NOMO-1 (cell line): ENCODE data around the gene RASSF8.

Source experiments
- DNase-seq, 2 experiments: peaks; one replicate each; lab custom pipeline; 2025; ENCODE audit not compliant: unreplicated experiment in 2 of 2; lab: John Stamatoyannopoulos, UW

RASSF8 gene

DNA sequence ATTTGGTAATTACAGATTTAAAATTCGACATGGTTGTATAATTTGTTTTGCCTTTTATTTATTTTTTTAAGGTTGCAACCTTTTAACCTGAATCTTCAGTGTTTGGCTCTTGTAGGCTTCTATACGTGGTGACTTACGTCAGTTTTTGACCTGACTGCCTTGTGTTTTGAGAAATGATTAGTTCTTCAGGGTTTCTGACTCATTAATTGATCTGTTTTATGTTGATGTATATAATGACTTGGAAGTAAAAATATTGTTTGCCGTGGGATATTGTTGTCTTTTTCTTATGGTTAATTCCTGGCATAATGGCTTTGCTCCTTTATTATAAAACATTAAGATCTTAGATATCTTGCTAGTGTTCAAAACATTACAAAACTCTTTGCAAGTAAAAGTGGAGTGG lies 2.5 kb downstream of the RASSF8 start:
- DNase-seq = no peak

DNA sequence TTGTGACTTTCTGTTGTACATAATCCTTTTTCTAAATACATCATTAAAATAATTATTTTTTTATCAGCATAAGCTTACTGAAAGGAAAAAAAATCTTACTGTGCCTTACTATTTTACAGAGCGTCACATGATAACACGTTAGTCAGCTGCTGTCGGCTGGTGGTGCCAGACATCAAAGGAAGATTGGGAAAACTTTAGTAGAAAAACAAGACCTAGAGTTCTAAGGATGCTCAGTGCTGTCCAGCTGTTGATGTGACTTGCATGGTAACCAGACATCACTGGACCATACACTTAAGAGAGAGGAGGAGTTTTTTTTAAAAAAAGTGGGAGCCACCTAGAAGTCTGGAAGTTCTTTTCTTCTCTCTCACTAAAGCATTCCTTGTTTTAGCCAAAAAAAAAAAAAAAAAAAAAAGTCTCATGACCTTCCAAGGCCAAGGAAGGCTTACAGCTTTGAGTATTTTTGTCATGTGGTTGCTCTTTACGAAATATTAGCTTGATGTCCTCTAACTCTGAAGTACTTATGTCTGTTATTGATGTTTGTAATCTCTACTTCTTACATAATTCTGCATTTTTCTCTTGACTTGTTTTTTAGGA lies 4.5 kb downstream of the RASSF8 start:
- no peak for DNase-seq

DNA sequence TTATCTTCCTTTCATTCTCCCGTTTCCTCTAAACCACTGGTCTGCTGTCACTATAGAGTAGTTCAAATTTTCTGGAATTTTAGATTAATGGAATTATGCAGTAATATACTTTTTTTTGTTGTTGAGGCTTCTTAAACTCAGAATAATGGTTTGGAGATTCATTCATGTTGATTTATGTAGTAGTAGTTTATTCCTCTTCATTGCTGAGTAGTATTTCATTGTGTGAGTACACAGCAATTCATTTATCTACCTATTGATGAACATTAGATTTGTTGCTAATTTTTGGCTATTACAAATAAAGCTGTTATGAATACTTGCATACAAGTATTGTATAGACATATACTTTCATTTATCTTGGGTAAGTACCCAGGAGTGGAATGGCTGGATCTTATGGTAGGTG lies 7.2 kb downstream of the RASSF8 start:
- no peak for DNase-seq

DNA sequence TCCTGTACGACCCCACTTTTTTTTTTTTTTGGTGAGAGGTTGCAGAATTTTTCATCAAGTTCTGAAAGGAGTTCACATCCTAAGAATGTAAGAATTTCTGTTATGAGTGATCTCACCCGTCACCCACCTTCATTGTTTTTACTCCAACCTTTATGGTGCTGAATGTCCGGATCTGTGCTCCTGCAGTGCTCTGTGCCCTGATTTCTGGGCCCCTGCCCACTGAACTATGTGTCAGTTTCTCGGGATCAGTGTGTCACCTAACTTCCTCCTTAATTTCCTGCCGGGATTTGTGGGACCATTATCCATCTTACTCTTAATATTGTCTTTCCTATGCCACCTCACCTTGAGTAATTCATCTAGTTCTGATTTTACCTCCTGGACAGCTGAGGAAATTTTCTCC lies 11.6 kb downstream of the RASSF8 start:
- no peak for DNase-seq

DNA sequence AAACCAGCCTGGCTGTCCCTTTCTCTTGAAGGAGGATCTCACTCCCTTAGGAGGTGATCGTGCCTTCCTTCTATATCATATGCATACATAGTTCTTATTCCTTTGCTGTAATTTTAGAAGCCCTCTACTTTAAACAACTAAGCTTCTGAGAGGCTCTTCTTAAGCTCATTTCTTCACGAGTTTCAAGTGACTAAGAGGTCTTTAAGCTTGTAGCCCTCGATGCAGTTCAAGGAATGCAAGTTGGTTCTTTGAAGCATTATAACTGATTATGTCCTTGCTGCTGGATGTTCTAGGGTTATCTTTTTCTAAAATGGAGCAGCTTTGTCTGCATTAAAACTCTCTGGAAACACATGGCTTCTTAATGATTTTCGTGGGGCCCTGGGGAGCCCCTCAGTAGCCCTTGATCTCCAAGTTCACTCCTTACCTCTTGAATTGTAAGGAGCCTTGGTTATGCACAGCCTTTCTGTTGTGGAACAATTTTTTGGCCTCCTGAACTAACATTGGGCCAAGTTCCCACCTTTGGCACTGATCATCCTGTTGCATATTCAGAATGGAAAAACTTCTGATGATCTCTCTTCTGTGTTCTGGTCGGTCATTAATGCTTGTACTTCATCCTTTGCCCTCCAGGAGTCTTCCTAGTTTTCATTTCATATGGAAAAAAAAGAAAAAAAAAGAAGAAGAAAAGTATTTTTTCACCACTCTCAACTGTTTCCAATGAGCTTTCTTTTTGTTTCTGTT lies 12.6 kb downstream of the RASSF8 start:
- DNase-seq = no peak

DNA sequence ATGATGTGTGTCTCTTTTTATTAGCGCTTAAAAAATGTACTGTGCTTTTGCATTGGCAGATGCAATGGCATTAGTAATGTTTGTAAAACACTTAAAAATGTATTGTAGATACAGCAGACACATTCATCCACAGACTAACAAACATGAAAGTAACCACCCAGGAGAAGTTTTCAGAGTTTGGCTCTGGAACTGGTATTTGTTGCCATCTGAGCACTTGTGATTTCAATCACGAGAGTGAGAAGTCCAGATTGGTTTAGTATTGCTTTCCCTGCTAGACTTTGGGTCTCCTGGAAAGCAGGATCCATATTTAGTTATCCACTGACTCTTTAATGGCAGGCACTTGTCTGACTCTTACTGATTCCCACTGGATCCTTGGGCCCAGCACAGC lies 13.2 kb downstream of the RASSF8 start:
- no peak for DNase-seq

DNA sequence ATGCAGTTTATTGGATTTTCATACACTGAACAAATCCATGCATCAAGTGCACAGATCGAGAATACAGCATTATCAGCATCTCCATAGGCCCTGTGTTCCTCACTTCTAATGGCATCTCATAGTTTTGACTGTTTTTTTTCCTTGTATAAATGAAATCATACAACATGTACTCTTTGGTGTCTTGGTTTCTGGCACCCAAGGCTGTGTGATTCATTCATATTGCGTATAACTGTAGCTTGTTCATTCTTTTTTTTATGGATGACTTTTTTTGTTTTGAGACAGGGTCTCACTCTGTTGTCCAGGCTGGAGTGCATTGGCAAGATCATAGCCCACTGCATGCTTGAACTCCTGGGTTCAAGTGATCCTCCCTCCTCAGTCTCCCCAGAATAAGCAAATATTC lies 14.3 kb downstream of the RASSF8 start:
- DNase-seq = no peak

DNA sequence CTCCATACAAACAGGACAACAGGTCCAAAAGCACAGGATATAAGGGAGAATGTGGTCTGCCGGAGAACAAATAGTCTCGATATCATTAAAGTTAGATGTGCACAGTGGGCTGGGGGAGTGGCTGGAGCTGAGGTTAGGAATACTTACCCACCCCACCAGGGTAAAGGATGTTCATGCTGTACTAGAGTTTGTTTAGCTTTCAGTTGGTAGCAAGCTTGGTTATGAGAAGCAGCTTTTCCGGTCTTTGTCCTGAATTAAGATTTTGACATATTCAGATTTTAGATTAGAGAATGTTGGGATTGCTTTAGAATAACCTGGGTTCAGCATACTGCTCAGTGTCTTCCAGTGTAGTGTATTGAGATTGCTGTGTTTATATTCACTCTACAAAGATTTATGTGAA lies 16.7 kb downstream of the RASSF8 start:
- DNase-seq = no peak

DNA sequence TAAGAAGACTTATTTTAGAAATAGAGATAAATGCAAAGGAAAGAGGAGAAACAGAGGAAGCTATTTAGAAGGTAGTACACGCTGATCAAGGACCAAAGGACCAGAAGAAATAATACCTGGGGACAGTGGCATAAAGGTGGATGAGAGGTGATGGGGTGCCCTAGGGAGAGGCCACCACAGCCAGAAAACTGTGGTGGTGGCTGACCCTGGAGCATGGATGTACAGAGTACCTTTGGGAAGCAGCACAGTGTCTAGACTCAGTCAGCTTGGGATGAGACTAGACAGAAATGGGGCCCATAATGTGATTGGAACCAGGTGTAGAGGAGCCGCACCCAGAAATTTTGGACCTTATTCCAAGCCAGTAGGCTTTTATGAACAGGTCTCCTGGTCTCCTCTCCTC lies 17.2 kb downstream of the RASSF8 start:
- DNase-seq = no peak

DNA sequence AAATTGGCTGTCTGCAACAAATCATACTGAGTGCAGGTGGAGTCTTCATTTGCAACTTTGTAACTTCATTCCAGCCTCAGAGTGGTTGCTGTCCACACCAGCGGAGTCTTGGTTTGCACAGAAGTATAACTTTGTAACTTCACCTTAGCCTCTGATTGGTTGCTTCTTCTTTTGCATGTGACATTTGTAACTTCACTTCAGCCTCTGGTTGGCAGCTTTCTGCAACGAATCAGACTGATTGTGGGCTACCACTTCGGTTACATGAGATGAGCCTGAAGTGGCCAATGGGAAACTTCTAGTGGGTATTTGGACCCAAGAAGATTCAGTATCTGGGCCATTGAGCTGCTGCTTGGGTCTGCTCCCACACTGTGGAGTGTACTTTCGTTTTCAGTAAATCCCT lies 17.8 kb downstream of the RASSF8 start:
- no peak for DNase-seq

DNA sequence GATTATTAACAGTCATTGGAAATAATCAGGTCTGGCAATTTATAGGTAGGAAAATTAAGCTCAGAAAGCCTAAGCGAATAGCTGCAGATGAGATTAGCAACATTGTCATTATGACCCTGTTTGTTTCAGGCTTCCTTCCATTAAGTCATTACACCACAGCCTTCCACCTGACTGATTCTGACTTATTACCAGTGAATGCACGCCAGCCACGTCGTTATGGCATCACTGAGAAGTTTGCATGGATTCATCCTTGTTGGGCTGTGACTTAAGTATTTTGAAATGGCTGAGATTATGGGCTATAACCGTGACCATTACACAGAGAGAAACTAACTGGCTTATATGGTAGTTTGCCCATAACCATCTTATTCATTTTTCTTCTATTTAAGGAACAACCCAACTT lies 18.6 kb downstream of the RASSF8 start:
- DNase-seq = no peak

DNA sequence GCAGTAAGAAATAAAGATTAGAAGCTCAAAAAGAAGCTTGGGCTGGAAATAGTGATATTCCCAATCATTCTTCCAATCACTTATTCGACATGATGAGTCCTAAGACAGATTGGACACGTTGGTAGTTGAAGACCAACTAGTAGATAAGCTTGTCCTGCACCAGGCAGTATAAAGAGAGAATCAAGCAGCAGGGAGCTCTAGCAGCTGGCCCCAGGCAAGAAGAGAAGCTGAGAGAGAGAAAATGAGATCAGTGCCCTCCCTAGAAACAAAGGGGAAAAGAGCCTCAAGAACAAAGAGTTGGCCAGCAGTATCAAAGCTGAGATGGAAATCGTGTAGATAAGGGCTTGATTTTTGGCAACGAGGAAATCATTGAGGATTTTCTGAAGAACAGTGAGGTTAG lies 20.6 kb downstream of the RASSF8 start:
- DNase-seq = no peak

DNA sequence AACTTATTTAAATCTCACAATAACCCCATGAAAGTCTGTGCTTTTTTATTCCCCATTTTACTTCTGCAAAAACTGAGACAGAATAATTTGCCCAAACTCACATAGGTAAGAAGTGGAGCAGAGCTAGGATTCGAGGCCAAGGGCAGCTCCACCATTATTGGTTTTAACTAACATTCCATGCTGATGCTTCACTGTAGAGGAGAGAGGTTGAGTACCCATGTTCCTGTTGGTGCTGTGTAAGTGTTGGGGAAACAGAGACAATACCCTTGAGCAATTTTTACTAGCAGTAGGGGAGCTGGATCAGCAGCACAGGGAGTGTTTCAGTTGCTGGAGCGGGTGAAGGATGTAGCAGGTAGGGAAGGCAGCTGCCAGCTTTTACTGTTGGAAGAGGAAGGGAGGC lies 21.1 kb downstream of the RASSF8 start:
- no peak for DNase-seq

DNA sequence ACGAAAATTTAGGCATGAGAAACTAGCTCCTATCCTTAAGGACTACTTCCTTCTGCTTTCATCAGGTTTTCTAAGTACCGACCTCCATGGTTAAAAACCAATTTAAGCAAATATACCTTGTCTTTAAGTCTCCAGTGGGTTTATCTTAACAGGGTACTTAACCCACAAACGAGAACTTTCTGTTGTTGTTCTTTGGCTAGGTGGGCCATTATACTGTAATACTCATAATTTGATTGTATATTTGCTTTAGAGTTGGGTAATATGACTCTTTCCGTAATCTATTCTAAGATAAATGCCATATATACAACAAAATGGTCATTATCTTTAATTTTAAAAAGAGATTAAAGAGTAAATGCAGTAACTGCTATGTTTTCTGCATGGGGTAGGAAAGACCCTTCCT lies 21.6 kb downstream of the RASSF8 start:
- DNase-seq = no peak

DNA sequence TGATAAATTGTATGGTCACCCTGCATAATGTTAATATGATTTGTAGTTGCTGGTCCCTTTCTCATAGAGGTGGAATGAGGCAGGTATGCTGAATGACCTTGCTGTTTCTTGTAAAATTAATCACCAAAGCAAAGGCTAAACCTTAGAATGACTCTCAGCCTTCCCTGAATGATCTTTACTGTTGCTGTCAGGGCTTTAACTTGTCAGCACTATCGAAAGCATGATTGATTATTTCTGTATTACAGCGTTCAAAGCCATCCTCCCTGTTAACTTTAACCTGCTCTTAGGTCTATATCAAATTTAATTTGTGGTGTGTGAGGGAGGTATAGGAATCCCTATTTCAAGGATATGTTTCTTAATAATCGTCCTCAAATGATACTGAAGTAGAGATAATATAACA lies 23.1 kb downstream of the RASSF8 start:
- DNase-seq = no peak

DNA sequence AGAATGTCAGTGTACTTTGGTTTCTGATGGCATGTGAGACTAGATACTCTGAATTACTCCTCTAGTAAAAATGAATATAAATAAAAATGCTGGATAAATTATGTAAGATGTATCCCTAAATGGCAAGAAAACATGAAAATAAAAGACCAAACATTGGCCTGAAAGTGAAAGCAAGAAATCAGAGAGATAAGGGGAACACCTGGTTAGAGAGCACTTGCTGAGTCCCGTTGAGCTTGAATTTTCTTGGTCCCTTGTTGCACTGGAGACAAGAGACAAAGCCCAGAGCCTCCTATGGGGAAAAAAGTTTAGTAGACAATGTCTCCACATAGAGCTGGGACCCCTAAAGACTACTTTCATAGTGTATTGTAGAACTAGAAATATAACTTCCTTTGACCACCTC lies 23.9 kb downstream of the RASSF8 start:
- DNase-seq = no peak

DNA sequence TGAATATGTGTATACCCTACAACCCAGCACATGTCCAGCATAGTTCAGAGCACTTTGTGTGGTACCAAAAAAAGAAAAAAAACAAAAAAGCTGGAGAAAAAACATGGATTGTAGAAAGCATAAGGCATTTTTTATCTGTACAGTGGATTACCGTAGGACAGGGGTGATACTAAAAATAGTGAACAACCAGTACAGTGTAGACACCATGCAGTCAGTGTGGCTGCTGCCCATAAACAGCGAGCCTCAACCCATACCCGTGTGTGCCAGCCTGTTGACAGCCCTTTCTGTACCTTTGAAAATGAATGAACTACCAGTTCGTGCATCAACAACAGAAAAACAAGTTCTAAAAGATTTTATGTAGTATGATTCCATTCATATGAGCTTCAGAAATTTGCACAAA lies 25.1 kb downstream of the RASSF8 start:
- DNase-seq = no peak

DNA sequence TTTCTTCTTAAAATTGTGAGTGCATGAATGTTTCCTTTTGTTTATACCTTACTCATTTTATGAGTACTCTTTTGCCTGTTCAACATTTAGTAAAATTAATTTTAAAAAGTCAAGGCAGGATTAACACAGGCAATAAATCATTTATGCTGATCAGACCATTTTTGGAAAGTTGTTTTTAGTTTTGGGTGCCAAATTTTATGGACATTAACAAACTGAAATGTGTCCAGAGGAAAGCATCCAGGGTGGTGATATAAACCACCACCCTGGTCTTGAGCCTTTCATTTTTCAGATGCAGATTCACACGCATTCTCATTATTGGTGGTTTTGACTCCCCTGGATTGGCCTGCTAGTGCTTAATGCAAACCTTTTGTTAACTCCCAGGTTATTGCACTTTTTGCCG lies 26.3 kb downstream of the RASSF8 start:
- DNase-seq = no peak

DNA sequence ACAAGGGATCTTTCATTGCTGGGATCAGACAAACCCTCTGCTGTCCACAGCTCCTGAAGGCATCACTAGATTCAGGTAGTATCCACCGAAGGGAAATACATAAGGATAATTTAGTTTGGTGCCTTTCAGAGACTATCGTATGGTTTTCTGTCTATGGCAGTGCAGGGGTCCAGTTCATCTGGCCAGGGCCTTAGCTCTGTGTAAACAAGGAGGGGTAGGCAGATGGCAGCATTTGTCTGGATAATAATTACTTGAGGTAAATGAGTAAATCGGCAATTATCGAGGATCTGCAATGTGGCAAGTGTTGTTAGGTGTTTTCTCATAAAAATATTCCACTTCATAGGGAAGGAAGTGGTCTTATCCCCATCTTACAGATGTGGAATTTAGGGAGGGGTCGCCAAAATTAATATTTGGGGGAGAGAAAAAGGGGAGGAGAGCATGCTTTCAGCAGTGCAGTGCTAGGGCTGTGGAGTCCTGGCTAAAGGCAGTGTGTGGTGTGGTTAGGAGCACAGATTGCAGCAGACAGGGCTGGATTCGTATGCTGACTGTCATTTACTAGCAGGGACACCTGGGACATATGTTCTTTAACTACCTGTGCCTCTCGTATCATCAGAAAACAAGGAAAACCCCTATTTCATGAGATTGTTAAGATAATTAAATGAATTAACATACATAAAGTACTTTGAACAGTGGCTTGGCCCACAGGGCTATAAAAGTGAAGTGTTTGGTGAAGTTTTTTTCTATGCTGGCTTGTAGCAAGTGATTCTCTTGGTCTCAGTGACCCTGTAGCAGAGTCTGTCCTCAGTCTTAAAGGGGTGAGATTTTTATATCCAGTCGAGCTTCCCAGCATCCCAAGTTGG lies 27.1 kb downstream of the RASSF8 start:
- no peak for DNase-seq

DNA sequence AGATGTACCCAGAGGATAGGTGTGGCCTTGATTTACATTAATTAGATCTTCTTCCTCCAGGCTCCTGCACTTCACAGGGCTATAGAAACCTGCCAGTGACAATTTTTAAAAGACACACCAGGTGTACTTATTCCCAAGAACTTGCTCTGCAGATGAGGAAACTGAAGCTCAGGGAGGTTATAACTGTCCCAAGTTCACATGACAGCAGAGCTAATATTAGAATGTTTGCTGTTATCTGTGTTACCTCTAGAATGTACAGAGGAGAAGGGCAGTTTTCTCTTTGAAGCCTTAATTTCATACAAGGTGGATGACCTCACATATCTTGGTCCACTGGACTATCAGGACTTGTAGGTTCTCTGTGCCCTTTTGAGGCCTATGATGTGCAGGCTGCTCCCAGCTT lies 27.7 kb downstream of the RASSF8 start:
- DNase-seq = no peak

DNA sequence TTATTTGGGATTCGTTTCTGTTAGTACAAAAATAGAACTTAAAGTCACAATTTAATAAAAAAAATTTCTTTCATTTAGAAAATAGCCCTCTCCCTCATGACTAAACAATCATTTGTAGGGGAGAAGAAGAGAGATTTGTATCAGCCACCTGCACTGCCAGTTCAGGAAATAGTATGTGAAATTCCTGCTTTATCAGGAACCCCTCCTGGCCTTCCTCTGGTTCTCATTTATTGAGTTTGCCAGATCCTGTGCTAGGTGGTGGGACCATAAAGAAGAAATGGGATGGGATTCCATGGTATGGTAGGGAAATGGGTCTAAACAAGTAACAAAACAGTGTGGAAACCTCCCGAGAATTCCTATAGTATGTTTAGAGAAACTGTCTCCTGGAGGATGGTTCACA lies 30.0 kb downstream of the RASSF8 start:
- no peak for DNase-seq

DNA sequence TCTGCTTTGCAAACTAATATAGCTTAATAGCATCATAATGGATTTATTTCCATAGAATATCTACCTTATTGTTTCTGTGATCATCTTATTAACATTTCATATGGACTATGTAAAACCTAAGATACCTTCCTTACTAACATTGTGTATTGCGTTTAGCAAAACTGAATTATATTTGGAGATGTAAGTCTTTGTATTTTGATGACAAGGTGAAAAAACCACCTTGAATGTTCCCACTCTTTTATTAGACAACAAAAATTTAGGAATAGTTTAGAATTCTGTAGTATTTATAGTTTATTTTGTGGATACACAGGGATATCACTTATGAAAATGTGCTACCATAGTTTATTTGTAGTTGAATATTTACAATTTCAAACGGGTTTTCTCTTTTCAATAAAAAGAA lies 32.0 kb downstream of the RASSF8 start:
- DNase-seq = no peak
